HCT116 (cell line): Measurements from ENCODE around the gene AMPD3. TPM values are rescaled to one million over a fixed set of nuclear protein-coding genes. Genes with fewer than 3 reads are reported as not detected.

ENCODE experiments used
- ATAC-seq: fragments of 200-7000 bp; cut with Tn5 transposase; 2 replicates; pipeline ENCODE4 v1.9.1; 2020; ENCODE audit warnings: mild to moderate bottlenecking, moderate library complexity
- BruUV-seq: library from RNA; stranded (reverse); fragments of 400-500 nt; replicated peaks from 2 replicates; lab custom pipeline; 2021; lab: Mats Ljungman, UMichigan
- CTCF ChIA-PET: fragments of 300-600 bp; sonication (Branson Sonifier 250); formaldehyde crosslinking; loops from one replicate; lab custom pipeline; 2021; ENCODE audit warnings: antibody characterized with exemption; lab: Charles Lee
- POLR2A ChIA-PET: fragments of 300-600, 350-600 bp; sonication (Branson Sonifier 250); formaldehyde crosslinking; loops from one replicate; lab custom pipeline; 2021; ENCODE audit warnings: antibody characterized with exemption; lab: Charles Lee
- RAD21 ChIA-PET, 2 experiments: fragments of 300-600 bp; sonication (Branson Sonifier 250); formaldehyde crosslinking; loops; one replicate each; lab custom pipeline; 2023; ENCODE audit warnings: low total read pairs in 2 of 2; ENCODE audit not compliant: uncharacterized antibody in 2 of 2, unreplicated experiment in 2 of 2, low non-redundant PET in 1 of 2; lab: Charles Lee
- DNase-seq: peaks from one replicate; pipeline ENCODE4 v3.0.0-alpha.2; 2010; ENCODE audit warnings: low read depth, low spot score
- H2AFZ ChIP-seq: fragments of 200-600 bp; shearing (Covaris generic), sonication (generic); 2 replicates; pipeline ENCODE4 v1.6.1; 2017; ENCODE audit warnings: low read depth, mixed run types, mixed read lengths, antibody characterized with exemption, low read length; ENCODE audit not compliant: poor library complexity, severe bottlenecking
- H3K27ac ChIP-seq: 2 replicates; pipeline ENCODE4 v1.5.1; 2012; ENCODE audit warnings: low read depth, low read length
- H3K27me3 ChIP-seq: fragments of 200-600 bp; sonication (generic); 2 replicates; pipeline ENCODE4 v1.6.1; 2016; ENCODE audit warnings: mixed run types, low read length, mixed read lengths; ENCODE audit not compliant: insufficient read depth
- H3K36me3 ChIP-seq, 2 experiments: fragments of 200-500 bp in 1 of 2; fragments of 200-600 bp in 1 of 2; sonication (Bioruptor generic) in 1 of 2; sonication (generic) in 1 of 2; 2 replicates each; pipeline versions ENCODE4 v1.5.1 to v1.6.1; 2014 to 2016; ENCODE audit warnings: low read length in 2 of 2, inconsistent platforms in 1 of 2, mixed read lengths in 1 of 2, mixed run types in 1 of 2; ENCODE audit not compliant: insufficient read depth in 2 of 2, control insufficient read depth in 1 of 2
- H3K4me1 ChIP-seq, 2 experiments: fragments of 200-600 bp in 1 of 2; sonication (generic) in 1 of 2; 2 replicates each; pipeline versions ENCODE4 v1.5.1 to v1.6.1; 2012 to 2017; ENCODE audit warnings: low read length in 2 of 2, inconsistent platforms in 1 of 2, mild to moderate bottlenecking in 1 of 2, mixed read lengths in 1 of 2, mixed run types in 1 of 2, moderate library complexity in 1 of 2; ENCODE audit not compliant: insufficient read depth in 2 of 2, control insufficient read depth in 1 of 2
- H3K4me2 ChIP-seq: fragments of 200-600 bp; sonication (generic); 2 replicates; pipeline ENCODE4 v1.6.1; 2017; ENCODE audit warnings: mixed run types, low read length, mixed read lengths
- H3K4me3 ChIP-seq, 2 experiments: fragments of 200-600 bp in 1 of 2; sonication (generic) in 1 of 2; replicated peaks in 1 of 2; 2 replicates each; pipeline ENCODE4 v1.5.1; 2011 to 2016; ENCODE audit warnings: low read length in 2 of 2, control low read depth in 1 of 2, low read depth in 1 of 2, mild to moderate bottlenecking in 1 of 2, mixed read lengths in 1 of 2, mixed run types in 1 of 2
- H3K79me2 ChIP-seq: fragments of 200-600 bp; sonication (generic); 2 replicates; pipeline ENCODE4 v1.6.1; 2017; ENCODE audit warnings: mild to moderate bottlenecking, mixed run types, low read length, moderate library complexity, mixed read lengths; ENCODE audit not compliant: insufficient read depth
- H3K9ac ChIP-seq: fragments of 200-600 bp; sonication (generic); 2 replicates; pipeline ENCODE4 v1.6.1; 2016; ENCODE audit warnings: low read length, mixed read lengths
- H3K9me2 ChIP-seq: fragments of 200-600 bp; sonication (generic), shearing (Covaris generic); 2 replicates; pipeline ENCODE4 v1.6.1; 2017; ENCODE audit warnings: mixed run types, mild to moderate bottlenecking, moderate library complexity; ENCODE audit not compliant: insufficient read depth
- H3K9me3 ChIP-seq, 2 experiments: fragments of 200-500 bp in 1 of 2; fragments of 200-600 bp in 1 of 2; sonication (Bioruptor generic) in 1 of 2; sonication (generic) in 1 of 2; 2 replicates each; pipeline ENCODE4 v1.6.1; 2014 to 2017; ENCODE audit warnings: low read length in 2 of 2, mixed read lengths in 2 of 2, inconsistent platforms in 1 of 2, low read depth in 1 of 2, mild to moderate bottlenecking in 1 of 2, mixed run types in 1 of 2, moderate library complexity in 1 of 2; ENCODE audit not compliant: control insufficient read depth in 1 of 2, insufficient read depth in 1 of 2
- H4K20me1 ChIP-seq: fragments of 200-600 bp; sonication (generic), shearing (Covaris generic); 2 replicates; pipeline ENCODE4 v1.6.1; 2017; ENCODE audit warnings: mixed run types, mild to moderate bottlenecking, moderate library complexity; ENCODE audit not compliant: insufficient read depth
- CBX3 ChIP-seq: IDR thresholded peaks from 2 replicates; pipeline ENCODE4 v1.6.1; 2012; ENCODE audit warnings: low read depth
- CEBPB ChIP-seq: IDR thresholded peaks from 2 replicates; pipeline ENCODE4 v1.6.1; 2012; ENCODE audit warnings: low read depth
- EGR1 ChIP-seq: IDR thresholded peaks from 2 replicates; pipeline ENCODE4 v1.6.1; 2012; ENCODE audit warnings: low read depth
- ELF1 ChIP-seq: IDR thresholded peaks from 2 replicates; pipeline ENCODE4 v1.6.1; 2012; ENCODE audit warnings: low read depth, borderline replicate concordance
- FOSL1 ChIP-seq: IDR thresholded peaks from 2 replicates; pipeline ENCODE4 v1.6.1; 2012; ENCODE audit warnings: low read depth
- JUND ChIP-seq: IDR thresholded peaks from 2 replicates; pipeline ENCODE4 v1.6.1; 2012
- MAX ChIP-seq: IDR thresholded peaks from 2 replicates; pipeline ENCODE4 v1.6.1; 2012
- POLR2A ChIP-seq: IDR thresholded peaks from 2 replicates; pipeline ENCODE4 v1.7.0; 2011; ENCODE audit warnings: borderline replicate concordance; ENCODE audit not compliant: insufficient read depth, insufficient read length; ENCODE audit errors: extremely low read depth
- POLR2AphosphoS5 ChIP-seq: IDR thresholded peaks from 2 replicates; pipeline ENCODE4 v1.6.1; 2011; ENCODE audit warnings: mild to moderate bottlenecking, low read depth, low read length, moderate library complexity
- RAD21 ChIP-seq: IDR thresholded peaks from 2 replicates; pipeline ENCODE4 v1.6.1; 2012; ENCODE audit warnings: low read depth, mild to moderate bottlenecking
- SIN3A ChIP-seq: IDR thresholded peaks from 2 replicates; pipeline ENCODE4 v1.6.1; 2012; ENCODE audit warnings: low read depth
- SP1 ChIP-seq: IDR thresholded peaks from 2 replicates; pipeline ENCODE4 v1.6.1; 2012; ENCODE audit warnings: low read depth
- SRF ChIP-seq: IDR thresholded peaks from 2 replicates; pipeline ENCODE4 v1.6.1; 2012; ENCODE audit warnings: low read depth
- TCF7L2 ChIP-seq: IDR thresholded peaks from 2 replicates; pipeline ENCODE4 v1.7.0; 2011; ENCODE audit warnings: borderline replicate concordance, inconsistent platforms; ENCODE audit not compliant: insufficient read depth, insufficient read length; ENCODE audit errors: extremely low read depth
- YY1 ChIP-seq: IDR thresholded peaks from 2 replicates; pipeline ENCODE4 v1.6.1; 2011; ENCODE audit warnings: low read length, low read depth, moderate library complexity, mild to moderate bottlenecking; ENCODE audit not compliant: insufficient replicate concordance; ENCODE audit errors: extremely low read depth
- ZBTB33 ChIP-seq: IDR thresholded peaks from 2 replicates; pipeline ENCODE4 v1.6.1; 2011; ENCODE audit warnings: mild to moderate bottlenecking, low read length, moderate library complexity; ENCODE audit not compliant: insufficient replicate concordance; ENCODE audit errors: extremely low read depth
- ZFX ChIP-seq: fragments of 450-650 bp; IDR thresholded peaks from 2 replicates; pipeline ENCODE4 v1.6.1; 2017
- ZNF274 ChIP-seq: fragments of 200-500 bp; sonication (Bioruptor generic); IDR thresholded peaks from 2 replicates; pipeline ENCODE4 v1.6.1; 2014; ENCODE audit warnings: mild to moderate bottlenecking, low read depth, low read length, inconsistent platforms
- intact Hi-C: fragments of 100-400 bp; cut with micrococcal nuclease; formaldehyde crosslinking; loops from 2 replicates; pipeline ENCODE4 v1.10.0; 2022
- total RNA-seq: library from RNA; stranded (reverse); gene quantifications from one replicate; pipeline ENCODE4 v1.2.1, GENCODE V29; 2021; ENCODE audit not compliant: unreplicated experiment
- TF ChIP-seq, protein P1 (sequence below): IDR thresholded peaks from 2 replicates; pipeline ENCODE4 v1.6.1; 2012; ENCODE audit warnings: low read depth
- TF ChIP-seq, protein P2 (sequence below), 3 experiments: fragments of 200-600 bp in 1 of 3; sonication (generic) in 1 of 3; IDR thresholded peaks in 2 of 3; conservative IDR thresholded peaks in 1 of 3; 2 replicates each; pipeline ENCODE4 v1.5.1; 2012 to 2017; ENCODE audit warnings: low read depth in 2 of 3, low read length in 2 of 3, antibody characterized with exemption in 1 of 3, borderline replicate concordance in 1 of 3, control low read depth in 1 of 3, mild to moderate bottlenecking in 1 of 3, mixed read lengths in 1 of 3, mixed run types in 1 of 3, moderate library complexity in 1 of 3; ENCODE audit not compliant: insufficient read depth in 1 of 3

Gene AMPD3
- total RNA-seq, 1 experiment from 2014 or later: 25.9 TPM

DNA sequence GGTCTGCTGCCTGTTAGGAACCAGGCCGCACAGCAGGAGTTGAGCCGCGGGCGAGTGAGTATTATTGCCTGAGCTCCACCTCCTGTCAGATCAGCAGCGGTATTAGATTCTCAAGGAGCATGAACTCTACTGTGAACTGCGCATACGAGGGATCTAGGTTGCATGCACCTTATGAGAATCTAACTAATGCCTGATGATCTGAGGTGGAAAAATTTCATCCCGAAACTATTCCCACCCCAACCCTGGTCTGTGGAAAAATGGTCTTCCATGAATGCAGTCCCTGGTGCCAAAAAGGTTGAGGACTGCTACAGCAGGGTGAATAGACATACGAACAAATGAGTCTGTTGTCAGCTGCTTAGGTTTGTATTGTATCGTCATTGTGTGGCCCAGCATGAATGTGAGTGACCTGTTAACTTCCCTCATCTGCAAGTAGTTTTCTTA is 56.1 kb downstream of the AMPD3 start:
- intact Hi-C loops: no loop called here
- ChIA-PET CTCF (interaction anchor here (0.8 kb wide), 1 partner anchor 143 kb away, joined by 3 read pairs; no protein-coding TSS in a partner anchor), POLR2A (interaction anchor here (1.4 kb wide), 1 partner anchor 29 kb away, joined by 3 read pairs; the partner anchor contains the start of gene RNF141), RAD21 (no interaction called here)
- ATAC-seq (no peak), DNase-seq (no peak)
- H3K4me2 ChIP-seq: no peak overlapping the region
- peaks cover 24% of the 10 kb centered on the region for H3K79me2 ChIP-seq
- H2AFZ ChIP-seq: no peak overlapping the region
- peaks cover 23 to 30% of the 10 kb centered on the region in 2 experiments for H3K4me1 ChIP-seq
- TF ChIP-seq CEBPB: no peak
- no peak for TF ChIP-seq ZNF274
- TF ChIP-seq ELF1: no peak
- no peak for TF ChIP-seq TCF7L2
- no peak for TF ChIP-seq FOSL1
- TF ChIP-seq, protein P1, sequence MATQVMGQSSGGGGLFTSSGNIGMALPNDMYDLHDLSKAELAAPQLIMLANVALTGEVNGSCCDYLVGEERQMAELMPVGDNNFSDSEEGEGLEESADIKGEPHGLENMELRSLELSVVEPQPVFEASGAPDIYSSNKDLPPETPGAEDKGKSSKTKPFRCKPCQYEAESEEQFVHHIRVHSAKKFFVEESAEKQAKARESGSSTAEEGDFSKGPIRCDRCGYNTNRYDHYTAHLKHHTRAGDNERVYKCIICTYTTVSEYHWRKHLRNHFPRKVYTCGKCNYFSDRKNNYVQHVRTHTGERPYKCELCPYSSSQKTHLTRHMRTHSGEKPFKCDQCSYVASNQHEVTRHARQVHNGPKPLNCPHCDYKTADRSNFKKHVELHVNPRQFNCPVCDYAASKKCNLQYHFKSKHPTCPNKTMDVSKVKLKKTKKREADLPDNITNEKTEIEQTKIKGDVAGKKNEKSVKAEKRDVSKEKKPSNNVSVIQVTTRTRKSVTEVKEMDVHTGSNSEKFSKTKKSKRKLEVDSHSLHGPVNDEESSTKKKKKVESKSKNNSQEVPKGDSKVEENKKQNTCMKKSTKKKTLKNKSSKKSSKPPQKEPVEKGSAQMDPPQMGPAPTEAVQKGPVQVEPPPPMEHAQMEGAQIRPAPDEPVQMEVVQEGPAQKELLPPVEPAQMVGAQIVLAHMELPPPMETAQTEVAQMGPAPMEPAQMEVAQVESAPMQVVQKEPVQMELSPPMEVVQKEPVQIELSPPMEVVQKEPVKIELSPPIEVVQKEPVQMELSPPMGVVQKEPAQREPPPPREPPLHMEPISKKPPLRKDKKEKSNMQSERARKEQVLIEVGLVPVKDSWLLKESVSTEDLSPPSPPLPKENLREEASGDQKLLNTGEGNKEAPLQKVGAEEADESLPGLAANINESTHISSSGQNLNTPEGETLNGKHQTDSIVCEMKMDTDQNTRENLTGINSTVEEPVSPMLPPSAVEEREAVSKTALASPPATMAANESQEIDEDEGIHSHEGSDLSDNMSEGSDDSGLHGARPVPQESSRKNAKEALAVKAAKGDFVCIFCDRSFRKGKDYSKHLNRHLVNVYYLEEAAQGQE: no peak
- no peak; the same call in 1 of the 2 replicates for TF ChIP-seq CBX3
- no peak for TF ChIP-seq SRF
- peak; percentile 28; the same call in 1 of the 2 replicates for TF ChIP-seq POLR2AphosphoS5
- no peak for TF ChIP-seq ZFX
- 0 out of 2 replicates have a peak, but pooled peaks have one; percentile 8 for TF ChIP-seq SP1
- TF ChIP-seq EGR1: no peak
- no peak for TF ChIP-seq SIN3A
- TF ChIP-seq ZBTB33: no peak
- TF ChIP-seq, protein P2, sequence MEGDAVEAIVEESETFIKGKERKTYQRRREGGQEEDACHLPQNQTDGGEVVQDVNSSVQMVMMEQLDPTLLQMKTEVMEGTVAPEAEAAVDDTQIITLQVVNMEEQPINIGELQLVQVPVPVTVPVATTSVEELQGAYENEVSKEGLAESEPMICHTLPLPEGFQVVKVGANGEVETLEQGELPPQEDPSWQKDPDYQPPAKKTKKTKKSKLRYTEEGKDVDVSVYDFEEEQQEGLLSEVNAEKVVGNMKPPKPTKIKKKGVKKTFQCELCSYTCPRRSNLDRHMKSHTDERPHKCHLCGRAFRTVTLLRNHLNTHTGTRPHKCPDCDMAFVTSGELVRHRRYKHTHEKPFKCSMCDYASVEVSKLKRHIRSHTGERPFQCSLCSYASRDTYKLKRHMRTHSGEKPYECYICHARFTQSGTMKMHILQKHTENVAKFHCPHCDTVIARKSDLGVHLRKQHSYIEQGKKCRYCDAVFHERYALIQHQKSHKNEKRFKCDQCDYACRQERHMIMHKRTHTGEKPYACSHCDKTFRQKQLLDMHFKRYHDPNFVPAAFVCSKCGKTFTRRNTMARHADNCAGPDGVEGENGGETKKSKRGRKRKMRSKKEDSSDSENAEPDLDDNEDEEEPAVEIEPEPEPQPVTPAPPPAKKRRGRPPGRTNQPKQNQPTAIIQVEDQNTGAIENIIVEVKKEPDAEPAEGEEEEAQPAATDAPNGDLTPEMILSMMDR (IDR thresholded peaks at IDR 0.05 in 2 of 3, conservative IDR thresholded peaks at IDR 0.05 in 1 of 3; ENCODE audit: borderline replicate concordance in 1 of 3, insufficient read depth in 1 of 3, low read depth in 2 of 3, low read length in 2 of 3): no peak
- no peak for TF ChIP-seq MAX
- TF ChIP-seq JUND: no peak
- TF ChIP-seq YY1: no peak
- TF ChIP-seq RAD21: peak; percentile 15; the same call in 1 of the 2 replicates
- no peak for TF ChIP-seq POLR2A
- H3K36me3 ChIP-seq: peaks cover 0 to 20% of the 10 kb centered on the region in 2 experiments; a peak in 2 of 4 replicates
- no peaks in the 10 kb centered on the region for H3K9me2 ChIP-seq
- H4K20me1 ChIP-seq: no peaks in the 10 kb centered on the region
- BruUV-seq: no TSS peak
- no peak overlapping the region; the same call in 1 of the 2 replicates for H3K27ac ChIP-seq
- H3K9ac ChIP-seq: no peak overlapping the region; the same call in 1 of the 2 replicates
- H3K27me3 ChIP-seq: no peaks in the 10 kb centered on the region
- no peaks in the 10 kb centered on the region for H3K9me3 ChIP-seq
- no peak overlapping the region for H3K4me3 ChIP-seq
